22Rv1 (cell line): ENCODE measurements around the gene TLR9.

ENCODE experiments used
- CTCF ChIP-seq: fragments of 450-650 bp; IDR thresholded peaks from 2 replicates; pipeline ENCODE4 v1.5.1; 2017; ENCODE audit warnings: mild to moderate bottlenecking
- ZFX ChIP-seq: fragments of 450-650 bp; IDR thresholded peaks from 2 replicates; pipeline ENCODE4 v1.6.1; 2017; ENCODE audit warnings: antibody characterized with exemption, borderline replicate concordance

GRCh38 chr3:52242039-52242438, 16.6 kb upstream of the TLR9 start:
- TF ChIP-seq CTCF: no peak
- TF ChIP-seq ZFX: no peak
